B cell (primary cell): Measurements from ENCODE around the gene TMC1. TPM values are rescaled to one million over a fixed set of nuclear protein-coding genes. Genes with fewer than 3 reads are reported as not detected.
"Not testable (repeated sequence)": the region's sequence is repeated elsewhere in the genome, so short reads cannot be mapped to it uniquely, and the experiment has no call there.

Source experiments
- ATAC-seq: fragments of 200-7000 bp; cut with Tn5 transposase; one replicate; pipeline ENCODE4 v1.10.0; 2021; ENCODE audit warnings: low read depth, mild to moderate bottlenecking, moderate number of reproducible peaks, moderate library complexity
- CTCF ChIA-PET: fragments of 350-600 bp; sonication (Branson Sonifier 250); formaldehyde crosslinking; loops from one replicate; lab custom pipeline; 2021; ENCODE audit warnings: antibody characterized with exemption, inconsistent platforms; lab: Charles Lee
- POLR2A ChIA-PET: fragments of 350-600 bp; sonication (Branson Sonifier 250); formaldehyde crosslinking; loops from one replicate; lab custom pipeline; 2021; ENCODE audit warnings: antibody characterized with exemption; lab: Charles Lee
- DNase-seq: peaks from one replicate; pipeline ENCODE4 v3.0.0; 2013
- H2AFZ ChIP-seq: 2 replicates; pipeline ENCODE4 v1.6.1; 2012; ENCODE audit warnings: mild to moderate bottlenecking, low read depth, low read length; ENCODE audit not compliant: insufficient read depth, poor library complexity, severe bottlenecking
- H3K27ac ChIP-seq, 2 donors: 1 replicate in 1 of 2; 2 replicates in 1 of 2; pipeline ENCODE4 v1.5.1; 2012 to 2013; ENCODE audit warnings: low read length in 2 of 2, mild to moderate bottlenecking in 2 of 2, moderate library complexity in 1 of 2
- H3K27me3 ChIP-seq, 4 experiments: fragments of 200-600 bp in 1 of 4; sonication (generic) in 1 of 4; replicated peaks in 1 of 4; 1 replicate in 2 of 4; 2 replicates in 2 of 4; pipeline versions ENCODE4 v1.6.1 to v1.7.0; 2013 to 2016; ENCODE audit warnings: low read length in 3 of 4, mild to moderate bottlenecking in 2 of 4, mixed read lengths in 1 of 4, moderate library complexity in 1 of 4; ENCODE audit not compliant: insufficient read depth in 4 of 4, control insufficient read depth in 3 of 4; ENCODE audit errors: control extremely low read depth in 1 of 4
- H3K36me3 ChIP-seq, 2 experiments: replicated peaks in 1 of 2; 1 replicate in 1 of 2; 2 replicates in 1 of 2; pipeline versions ENCODE4 v1.6.1 to v1.7.1; 2013; ENCODE audit warnings: low read length in 1 of 2; ENCODE audit not compliant: insufficient read depth in 2 of 2, control insufficient read depth in 1 of 2; ENCODE audit errors: control extremely low read depth in 1 of 2, extremely low read depth in 1 of 2
- H3K4me1 ChIP-seq, 2 donors: fragments of 200-600 bp in 1 of 2; sonication (generic) in 1 of 2; 1 replicate in 1 of 2; 2 replicates in 1 of 2; pipeline versions ENCODE4 v1.5.1 to v1.6.1; 2013 to 2017; ENCODE audit warnings: low read length in 2 of 2; ENCODE audit not compliant: control insufficient read depth in 2 of 2, insufficient read depth in 2 of 2
- H3K4me2 ChIP-seq: replicated peaks from 2 replicates; pipeline ENCODE3; 2012; ENCODE audit warnings: mild to moderate bottlenecking, low read depth, low read length; ENCODE audit not compliant: poor library complexity, severe bottlenecking
- H3K4me3 ChIP-seq, 5 experiments: fragments of 200-600 bp in 1 of 5; sonication (generic) in 1 of 5; 1 replicate in 3 of 5; 2 replicates in 2 of 5; pipeline versions ENCODE4 v1.5.1 to v1.7.0; 2011 to 2016; ENCODE audit warnings: low read length in 4 of 5, mild to moderate bottlenecking in 4 of 5, low read depth in 2 of 5, control low read depth in 1 of 5, moderate library complexity in 1 of 5; ENCODE audit not compliant: insufficient read depth in 1 of 5; ENCODE audit errors: control extremely low read depth in 1 of 5, extremely low read depth in 1 of 5
- H3K79me2 ChIP-seq: fragments of 200-600 bp; sonication (generic); one replicate; pipeline ENCODE4 v1.6.0; 2016; ENCODE audit warnings: low read length; ENCODE audit not compliant: control insufficient read depth, insufficient read depth
- H3K9ac ChIP-seq: fragments of 200-600 bp; sonication (generic); 2 replicates; pipeline ENCODE4 v1.6.1; 2017; ENCODE audit warnings: mild to moderate bottlenecking, low read length, moderate library complexity
- H3K9me3 ChIP-seq, 3 donors: one replicate each; pipeline versions ENCODE4 v1.6.1 to v1.7.1; 2013; ENCODE audit warnings: low read length in 2 of 3; ENCODE audit not compliant: control insufficient read depth in 2 of 3, insufficient read depth in 1 of 3; ENCODE audit errors: control extremely low read depth in 1 of 3
- H4K20me1 ChIP-seq: 2 replicates; pipeline ENCODE4 v1.6.0; 2012; ENCODE audit warnings: mild to moderate bottlenecking, low read length; ENCODE audit not compliant: insufficient read depth, control insufficient read depth, poor library complexity, severe bottlenecking
- H3K27ac Mint-ChIP-seq: one replicate; pipeline ENCODE4 v1.8.0; 2021; ENCODE audit warnings: mixed read lengths
- H3K27me3 Mint-ChIP-seq: one replicate; pipeline ENCODE4 v1.8.0; 2021; ENCODE audit warnings: mixed read lengths
- H3K4me1 Mint-ChIP-seq: one replicate; pipeline ENCODE4 v1.8.0; 2021; ENCODE audit warnings: mixed read lengths
- H3K4me3 Mint-ChIP-seq: one replicate; pipeline ENCODE4 v1.8.0; 2021; ENCODE audit warnings: mixed read lengths
- H3K9me3 Mint-ChIP-seq: one replicate; pipeline ENCODE4 v1.8.0; 2022; ENCODE audit warnings: mixed read lengths; ENCODE audit not compliant: insufficient read depth
- EZH2 ChIP-seq: IDR thresholded peaks from 2 replicates; pipeline ENCODE4 v1.6.1; 2012; ENCODE audit warnings: borderline replicate concordance, low read depth, mild to moderate bottlenecking, moderate library complexity, low read length; ENCODE audit not compliant: insufficient read depth, poor library complexity, severe bottlenecking
- WGBS: methylation state at CpG from one replicate; pipeline ENCODE4 v1.1.5; 2013; ENCODE audit warnings: missing lambda C conversion rate; ENCODE audit not compliant: insufficient coverage; 5-methylcytosine and 5-hydroxymethylcytosine counted together
- intact Hi-C: fragments of 100-400 bp; cut with micrococcal nuclease; formaldehyde crosslinking; loops from one replicate; pipeline ENCODE4 v1.10.0; 2022
- polyA plus RNA-seq: library from polyadenylated mRNA; depleted of rRNA; stranded (reverse); fragments of >200 nt; gene quantifications from 2 replicates; pipeline ENCODE4 v1.2.3, GENCODE V29; 2012
- total RNA-seq, 2 donors: library from RNA; stranded (reverse); fragments of 120-200 nt in 1 of 2; gene quantifications; 1 replicate in 1 of 2; 2 replicates in 1 of 2; pipeline versions ENCODE4 v1.2.3 to v1.2.4, GENCODE V29; 2013 to 2022
- TF ChIP-seq, protein P1 (sequence below): fragments of 200-600 bp; IDR thresholded peaks from one replicate; pipeline ENCODE4 v1.8.0; 2022; ENCODE audit warnings: antibody characterized with exemption, mild to moderate bottlenecking

The TMC1 gene
- total and polyA plus RNA-seq, 2 donors (not counting 1 experiment from before 2014, with no cell fraction given): not detected

DNA sequence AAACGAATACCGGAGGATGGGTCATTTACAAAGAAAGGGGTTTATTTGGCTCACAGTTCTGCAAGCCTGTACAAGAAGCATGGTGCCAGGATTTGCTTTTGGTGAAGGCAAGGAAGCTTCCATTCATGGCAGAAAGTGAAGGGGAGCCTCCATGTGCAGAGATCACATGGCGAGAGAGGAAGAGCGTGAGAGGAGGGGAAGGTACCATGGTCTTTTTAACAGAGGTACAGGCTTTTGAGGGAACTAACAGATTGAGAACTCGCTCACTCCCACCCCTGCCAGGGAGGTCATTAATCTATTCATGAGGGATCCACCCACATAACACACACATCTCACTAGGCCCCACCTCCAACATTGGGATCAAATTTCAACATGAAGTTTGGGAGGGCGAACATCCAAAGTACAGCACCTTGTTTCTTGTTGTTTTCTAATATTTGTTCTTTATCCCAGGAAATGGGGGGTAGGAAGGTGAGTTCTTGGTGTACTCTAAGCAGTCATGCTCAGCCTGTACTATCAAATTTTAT, 18.5 kb downstream of the TMC1 start:
- Histone ChIP-seq H2AFZ (no peak overlapping the region), H3K27ac (no peak overlapping the region), H3K79me2 (no peaks in the 10 kb centered on the region), H3K9me3 (peaks cover 0 to 8% (median 0%) of the 10 kb centered on the region in 3 donors), H3K27me3 (no peaks in the 10 kb centered on the region), H3K4me3 (no peak overlapping the region), H3K4me2 (no peak overlapping the region), H4K20me1 (no peaks in the 10 kb centered on the region), H3K9ac (no peak overlapping the region), H3K4me1 (no peaks in the 10 kb centered on the region), H3K36me3 (no peaks in the 10 kb centered on the region)
- Mint-ChIP-seq H3K27ac (no peak overlapping the region), H3K4me3 (no peak overlapping the region), H3K9me3 (no peaks in the 10 kb centered on the region), H3K4me1 (no peaks in the 10 kb centered on the region), H3K27me3 (peaks cover 6% of the 10 kb centered on the region)
- CTCF ChIA-PET: interaction anchor here (1.2 kb wide), 1 partner anchor 50 kb away, joined by 3 read pairs; no protein-coding TSS in a partner anchor
- intact Hi-C loops: no loop called here
- TF ChIP-seq, protein P1, sequence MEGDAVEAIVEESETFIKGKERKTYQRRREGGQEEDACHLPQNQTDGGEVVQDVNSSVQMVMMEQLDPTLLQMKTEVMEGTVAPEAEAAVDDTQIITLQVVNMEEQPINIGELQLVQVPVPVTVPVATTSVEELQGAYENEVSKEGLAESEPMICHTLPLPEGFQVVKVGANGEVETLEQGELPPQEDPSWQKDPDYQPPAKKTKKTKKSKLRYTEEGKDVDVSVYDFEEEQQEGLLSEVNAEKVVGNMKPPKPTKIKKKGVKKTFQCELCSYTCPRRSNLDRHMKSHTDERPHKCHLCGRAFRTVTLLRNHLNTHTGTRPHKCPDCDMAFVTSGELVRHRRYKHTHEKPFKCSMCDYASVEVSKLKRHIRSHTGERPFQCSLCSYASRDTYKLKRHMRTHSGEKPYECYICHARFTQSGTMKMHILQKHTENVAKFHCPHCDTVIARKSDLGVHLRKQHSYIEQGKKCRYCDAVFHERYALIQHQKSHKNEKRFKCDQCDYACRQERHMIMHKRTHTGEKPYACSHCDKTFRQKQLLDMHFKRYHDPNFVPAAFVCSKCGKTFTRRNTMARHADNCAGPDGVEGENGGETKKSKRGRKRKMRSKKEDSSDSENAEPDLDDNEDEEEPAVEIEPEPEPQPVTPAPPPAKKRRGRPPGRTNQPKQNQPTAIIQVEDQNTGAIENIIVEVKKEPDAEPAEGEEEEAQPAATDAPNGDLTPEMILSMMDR: no peak
- no peak for TF ChIP-seq EZH2
- WGBS: 100% methylated on average over 2 of the region's 6 CpGs
- ATAC-seq (no peak), DNase-seq (no peak)
- POLR2A ChIA-PET: no interaction called here

DNA sequence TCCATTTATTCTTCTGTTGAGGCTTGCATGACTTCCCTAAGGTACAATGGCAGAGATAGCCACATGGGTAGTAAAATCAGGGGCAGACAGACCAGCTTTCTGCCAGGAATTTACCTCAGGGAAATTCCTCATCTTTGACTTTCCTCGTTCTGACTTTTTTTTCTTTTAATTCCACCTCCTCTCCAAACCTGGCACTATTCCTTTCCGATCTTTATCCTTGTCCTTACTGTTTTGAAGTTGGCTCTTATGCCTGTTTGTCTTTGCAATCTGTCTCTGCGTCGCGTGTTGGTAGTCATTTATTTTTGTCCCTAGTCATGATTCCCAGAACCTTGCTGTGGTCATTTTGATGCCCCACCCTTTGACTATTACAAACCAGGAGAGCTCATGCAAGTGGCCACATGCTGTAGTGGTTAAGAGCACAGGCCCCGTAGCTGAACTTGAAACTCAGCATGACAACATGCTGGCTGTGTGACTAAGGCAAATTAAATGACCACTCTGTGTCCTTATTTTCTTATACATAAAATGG, 19.0 kb downstream of the TMC1 start:
- H3K79me2 ChIP-seq: no peaks in the 10 kb centered on the region
- ChIA-PET POLR2A (no interaction called here), CTCF (interaction anchor here (1.2 kb wide), 1 partner anchor 50 kb away, joined by 3 read pairs; no protein-coding TSS in a partner anchor)
- no peak for TF ChIP-seq EZH2
- TF ChIP-seq, protein P1: no peak
- Mint-ChIP-seq H3K4me3 (no peak overlapping the region), H3K27ac (no peak overlapping the region), H3K27me3 (peaks cover 6% of the 10 kb centered on the region), H3K4me1 (no peaks in the 10 kb centered on the region), H3K9me3 (no peaks in the 10 kb centered on the region)
- H4K20me1 ChIP-seq: no peaks in the 10 kb centered on the region
- 91% methylated on average over 4 of the region's 6 CpGs for WGBS
- no peak overlapping the region for H3K9ac ChIP-seq
- intact Hi-C loops: no loop called here
- DNase-seq (no peak), ATAC-seq (no peak)
- H3K4me3 ChIP-seq: no peak overlapping the region
- H3K27me3 ChIP-seq: no peaks in the 10 kb centered on the region
- peaks cover 0 to 8% (median 0%) of the 10 kb centered on the region in 3 donors for H3K9me3 ChIP-seq
- no peaks in the 10 kb centered on the region for H3K36me3 ChIP-seq
- H3K27ac ChIP-seq: no peak overlapping the region
- H3K4me1 ChIP-seq: no peaks in the 10 kb centered on the region
- H2AFZ ChIP-seq: no peak overlapping the region
- H3K4me2 ChIP-seq: no peak overlapping the region

DNA sequence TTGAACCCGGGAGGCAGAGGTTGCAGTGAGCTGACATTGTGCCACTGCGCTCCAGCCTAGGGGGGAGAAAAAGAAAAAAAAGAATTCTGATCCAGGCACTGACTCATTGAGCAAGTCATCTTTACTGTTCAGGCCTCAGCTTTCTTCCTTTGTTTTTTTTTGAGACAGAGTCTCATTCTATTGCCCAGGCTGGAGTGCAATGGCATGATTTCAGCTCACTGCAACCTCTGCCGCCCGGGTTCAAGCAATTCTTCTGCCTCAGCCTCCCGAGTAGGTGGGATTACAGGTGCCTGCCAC, 21.1 kb downstream of the TMC1 start:
- WGBS: 94% methylated on average over 4 of the region's 5 CpGs

More for the DNA sequence above, 21.1 kb downstream of the TMC1 start:
- H3K4me3 ChIP-seq, H3K9ac ChIP-seq, H4K20me1 ChIP-seq, H3K9me3 ChIP-seq, POLR2A ChIA-PET, H3K4me3 Mint-ChIP-seq, intact Hi-C loops, H3K27me3 Mint-ChIP-seq, H3K27me3 ChIP-seq, H3K4me2 ChIP-seq, DNase-seq, ATAC-seq, H3K4me1 Mint-ChIP-seq, H3K27ac ChIP-seq, H3K4me1 ChIP-seq, CTCF ChIA-PET, H2AFZ ChIP-seq, H3K36me3 ChIP-seq, H3K27ac Mint-ChIP-seq, H3K79me2 ChIP-seq, H3K9me3 Mint-ChIP-seq: not testable (repeated sequence)
